ENCODE results near the gene PRKCB. TPM values are rescaled to one million over a fixed set of nuclear protein-coding genes. Genes with fewer than 3 reads are reported as not detected.

Gene PRKCB
- total and polyA plus RNA-seq, 12 donors = 0.30 to 8.8 (median 1.1) TPM

GRCh38 chr16:24036038-24036543 lies 200.3 kb downstream of the PRKCB start:
- Histone ChIP-seq H3K4me3 (no peak overlapping the region), H3K27me3 (peaks cover 0 to 51% (median 17%) of the 10 kb centered on the region in 7 donors), H3K9me3 (no peaks in the 10 kb centered on the region), H3K36me3 (no peaks in the 10 kb centered on the region), H3K4me1 (peaks cover 0 to 16% (median 0%) of the 10 kb centered on the region in 9 donors), H3K27ac (no peak overlapping the region)
- intact Hi-C loops (cut with DNase I) = loop anchor here in 8 of 10 donors (2.0 to 10.0 kb wide), 7 partner anchors 61 to 354 kb away; no protein-coding TSS in a partner anchor
- ATAC-seq = no peak
- 45 to 52% methylated on average over 1 of the region's 1 CpG for WGBS, 2 donors
- no peak for TF ChIP-seq CTCF (IDR thresholded peaks at IDR 0.05)
- no peak for DNase-seq

DNA sequence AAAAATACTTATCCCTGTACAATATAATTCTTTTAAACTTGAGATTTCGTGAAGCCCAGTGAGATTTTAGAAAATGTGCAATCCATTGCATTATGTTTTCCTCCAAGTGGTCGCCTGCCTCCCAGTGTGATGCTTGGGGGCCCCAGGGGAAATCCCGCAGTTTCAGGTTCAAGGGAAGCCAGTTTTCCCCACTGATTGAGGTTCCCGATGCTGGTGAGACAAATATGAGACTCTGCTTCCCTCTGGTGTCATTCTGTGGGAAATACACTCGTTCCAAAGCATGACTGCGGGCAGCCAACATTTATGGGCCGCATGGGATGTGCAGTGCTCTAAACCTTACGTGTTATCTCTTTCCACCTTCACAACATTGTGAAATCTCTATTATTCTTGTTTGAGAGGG lies 200.8 kb downstream of the PRKCB start:
- no peaks in the 10 kb centered on the region for H3K9me3 ChIP-seq
- no peaks in the 10 kb centered on the region for H3K36me3 ChIP-seq
- no peak overlapping the region for H3K4me3 ChIP-seq
- ATAC-seq (peak in 5 of 8 donors; percentile 44 to 61 (median 58)), DNase-seq (peak in 1 of 2 donors; percentile 23)
- H3K27me3 ChIP-seq = peaks cover 0 to 52% (median 17%) of the 10 kb centered on the region in 7 donors
- WGBS, 2 donors = 9 to 11% methylated on average over 8 of the region's 8 CpGs
- intact Hi-C loops (cut with DNase I) = loop anchor here in 8 of 10 donors (2.0 to 10.0 kb wide), 7 partner anchors 62 to 354 kb away; no protein-coding TSS in a partner anchor
- peaks cover 0 to 16% (median 0%) of the 10 kb centered on the region in 9 donors for H3K4me1 ChIP-seq
- peak; percentile 24 to 75 (median 64) for TF ChIP-seq CTCF (IDR thresholded peaks at IDR 0.05)
- H3K27ac ChIP-seq = no peak overlapping the region

DNA sequence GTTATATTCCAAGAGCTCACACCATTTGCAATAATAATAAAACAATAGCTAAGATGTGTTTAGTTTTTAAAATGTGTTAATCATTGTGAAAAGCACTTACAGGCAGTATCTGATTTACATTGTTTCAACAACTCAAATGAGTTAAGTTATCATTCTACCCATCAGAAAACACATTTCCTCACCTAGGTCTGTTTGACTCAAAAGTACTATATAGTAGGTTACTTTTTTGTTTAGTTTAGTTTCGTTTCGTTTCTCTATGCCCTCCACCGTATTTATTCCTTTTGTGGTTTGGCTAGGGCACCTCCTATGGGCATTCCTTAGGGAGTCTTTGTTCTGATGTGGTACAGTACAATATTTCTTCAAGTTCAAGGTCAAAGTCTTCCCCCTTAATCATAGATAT lies 201.6 kb downstream of the PRKCB start:
- Histone ChIP-seq H3K27ac (no peak overlapping the region), H3K9me3 (no peaks in the 10 kb centered on the region), H3K36me3 (no peaks in the 10 kb centered on the region), H3K4me3 (no peak overlapping the region), H3K27me3 (peaks cover 0 to 51% (median 13%) of the 10 kb centered on the region in 7 donors), H3K4me1 (peaks cover 0 to 16% (median 0%) of the 10 kb centered on the region in 9 donors)
- DNase-seq = no peak
- no peak for ATAC-seq
- 79 to 82% methylated on average over 3 of the region's 3 CpGs for WGBS, 2 donors
- TF ChIP-seq CTCF (IDR thresholded peaks at IDR 0.05) = no peak
- intact Hi-C loops (cut with DNase I) = loop anchor here in 8 of 10 donors (2.0 to 10.0 kb wide), 7 partner anchors 63 to 355 kb away; no protein-coding TSS in a partner anchor

GRCh38 chr16:24041834-24042631 lies 206.2 kb downstream of the PRKCB start:
- TF ChIP-seq CTCF (IDR thresholded peaks at IDR 0.05) = peak; percentile 49 to 79 (median 69)
- no peak overlapping the region for H3K4me3 ChIP-seq
- no peaks in the 10 kb centered on the region for H3K9me3 ChIP-seq
- DNase-seq (peak; percentile 50 to 56), ATAC-seq (peak in 3 of 8 donors; percentile 44 to 58 (median 54))
- H3K27ac ChIP-seq = no peak overlapping the region
- WGBS, 2 donors = 38 to 39% methylated on average over 11 of the region's 11 CpGs
- intact Hi-C loops (cut with DNase I) = loop anchor here in 9 of 10 donors (2.0 to 10.0 kb wide), 6 partner anchors 211 to 463 kb away; partner anchors contain the start of gene CACNG3 (in 4 of the 9)
- H3K27me3 ChIP-seq = peaks cover 0 to 24% (median 0%) of the 10 kb centered on the region in 7 donors
- no peaks in the 10 kb centered on the region for H3K4me1 ChIP-seq
- H3K36me3 ChIP-seq = no peaks in the 10 kb centered on the region
